ENCODE results near the gene PIRT. TPM values are rescaled to one million over a fixed set of nuclear protein-coding genes. Genes with fewer than 3 reads are reported as not detected.

The PIRT gene
- total and polyA plus RNA-seq, 2 of the 8 experiments (the other 6 are each of a cell fraction or from before 2014, with no cell fraction given): 0.03 TPM; not detected in 1

DNA sequence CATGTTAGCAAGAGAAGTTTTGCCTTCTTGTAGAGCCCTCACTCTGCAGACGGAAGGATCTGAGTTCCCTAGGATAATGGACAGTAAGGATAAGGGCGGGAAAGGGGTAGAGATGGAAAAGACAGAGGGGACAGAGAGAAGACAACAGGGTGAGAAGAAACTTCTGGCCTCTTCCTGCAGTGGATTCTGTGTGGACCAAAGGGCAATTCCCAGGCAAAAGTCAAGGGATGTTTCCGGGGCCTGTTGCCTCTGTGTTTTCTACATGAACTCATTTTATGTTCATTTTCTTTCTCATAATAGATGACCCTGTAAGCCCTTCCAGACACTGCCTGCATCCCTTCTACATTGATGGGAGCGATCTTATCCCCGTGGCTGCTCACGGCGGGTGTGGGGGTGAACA lies 33.3 kb downstream of the PIRT start:
- Histone ChIP-seq H3K18ac (ENCODE audit: extremely low read depth, low read length) (no peak overlapping the region), H3K79me2 (ENCODE audit: control insufficient read depth in 1 of 2, insufficient read depth in 2 of 2, low read length in 2 of 2) (no peaks in the 10 kb centered on the region), H3K79me1 (ENCODE audit: low read depth, low read length) (no peaks in the 10 kb centered on the region), H2AK5ac (ENCODE audit: low read depth, low read length) (no peak overlapping the region), H3K9ac (replicated peaks in 1 of 4; ENCODE audit: extremely low read depth in 1 of 4, low read depth in 3 of 4, low read length in 3 of 4) (no peak overlapping the region), H3K4ac (replicated peaks; ENCODE audit: insufficient read length, low read depth, low read length) (no peak overlapping the region), H3K9me3 (ENCODE audit: insufficient read depth in 2 of 2, low read depth in 1 of 2, low read length in 1 of 2) (no peaks in the 10 kb centered on the region), H2BK20ac (ENCODE audit: low read length) (no peak overlapping the region), H4K5ac (ENCODE audit: insufficient read length, low read depth, low read length) (no peak overlapping the region), H4K8ac (ENCODE audit: extremely low read depth, insufficient read depth, low read length) (no peak overlapping the region), H3K27ac (ENCODE audit: low read depth, low read length) (no peak overlapping the region), H2BK15ac (ENCODE audit: low read length) (no peak overlapping the region), H3K4me2 (ENCODE audit: insufficient read depth in 1 of 2, low read depth in 2 of 2, low read length in 2 of 2) (no peak overlapping the region), H3K56ac (replicated peaks; ENCODE audit: insufficient read length, low read depth, low read length) (no peak overlapping the region), H3K4me3 (ENCODE audit: extremely low read depth in 1 of 4, insufficient read depth in 2 of 4, low read depth in 3 of 4, low read length in 4 of 4) (no peak overlapping the region), H3K14ac (ENCODE audit: insufficient read length) (no peak overlapping the region), H3K36me3 (ENCODE audit: control insufficient read depth in 2 of 4, insufficient read depth in 4 of 4, low read length in 3 of 4) (no peaks in the 10 kb centered on the region), H2BK12ac (ENCODE audit: low read depth, low read length) (no peak overlapping the region), H3K23ac (ENCODE audit: insufficient read length) (no peak overlapping the region), H2BK5ac (ENCODE audit: low read depth, low read length) (no peak overlapping the region), H2BK120ac (replicated peaks; ENCODE audit: low read depth, low read length) (no peak overlapping the region), H3K27me3 (replicated peaks in 1 of 4; ENCODE audit: control insufficient read depth in 3 of 4, extremely low read depth in 1 of 4, insufficient read depth in 3 of 4, low read length in 3 of 4) (no peaks in the 10 kb centered on the region), H3K4me1 (replicated peaks in 1 of 4; ENCODE audit: control insufficient read depth in 3 of 4, insufficient read depth in 4 of 4, low read length in 3 of 4) (peaks cover 0 to 4% (median 0%) of the 10 kb centered on the region in 4 experiments; a peak in 1 of 7 replicates), H2AFZ (ENCODE audit: low read length) (no peak overlapping the region), H4K20me1 (replicated peaks in 1 of 2; ENCODE audit: control insufficient read depth in 1 of 2, insufficient read depth in 2 of 2, low read length in 2 of 2) (no peaks in the 10 kb centered on the region), H3K23me2 (ENCODE audit: low read depth, low read length) (no peaks in the 10 kb centered on the region), H4K91ac (replicated peaks; ENCODE audit: insufficient read length, low read length) (no peak overlapping the region)
- WGBS, 2 experiments (ENCODE audit: extremely low coverage in 1 of 2, insufficient coverage in 1 of 2, insufficient read length in 1 of 2, insufficient replicate concordance in 2 of 2, low coverage in 1 of 2, low lambda C conversion rate in 2 of 2, missing lambda C conversion rate in 1 of 2): 93% methylated on average over 7 of the region's 7 CpGs; no CpG with 5 or more reads in 1 of the 2 experiments
- DNase-seq (ENCODE audit: low read depth in 1 of 2, low spot score in 2 of 2) (no peak), FAIRE-seq (no peak)
- ChIA-PET CTCF (ENCODE audit: partially characterized antibody) (no interaction called here), POLR2A (ENCODE audit: partially characterized antibody) (no interaction called here)
- TF ChIP-seq EGR1 (IDR thresholded peaks at IDR 0.05; ENCODE audit: borderline replicate concordance, low read depth, low read length): no peak
- TF ChIP-seq RNF2 (IDR thresholded peaks at IDR 0.05; ENCODE audit: borderline replicate concordance, low read depth, low read length, missing control alignments, poor library complexity, severe bottlenecking): no peak
- no peak for TF ChIP-seq NANOG (IDR thresholded peaks at IDR 0.05; ENCODE audit: insufficient read depth, low read depth, low read length, poor library complexity, severe bottlenecking)
- TF ChIP-seq, protein P1, sequence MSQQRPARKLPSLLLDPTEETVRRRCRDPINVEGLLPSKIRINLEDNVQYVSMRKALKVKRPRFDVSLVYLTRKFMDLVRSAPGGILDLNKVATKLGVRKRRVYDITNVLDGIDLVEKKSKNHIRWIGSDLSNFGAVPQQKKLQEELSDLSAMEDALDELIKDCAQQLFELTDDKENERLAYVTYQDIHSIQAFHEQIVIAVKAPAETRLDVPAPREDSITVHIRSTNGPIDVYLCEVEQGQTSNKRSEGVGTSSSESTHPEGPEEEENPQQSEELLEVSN (IDR thresholded peaks at IDR 0.05): no peak
- TF ChIP-seq SRF (IDR thresholded peaks at IDR 0.05; ENCODE audit: low read depth, low read length): no peak
- no peak for TF ChIP-seq NRF1 (IDR thresholded peaks at IDR 0.05; ENCODE audit: low read depth, low read length)
- no peak for TF ChIP-seq PHF8 (conservative IDR thresholded peaks at IDR 0.05; ENCODE audit: low read depth, low read length)
- no peak for TF ChIP-seq JUN (IDR thresholded peaks at IDR 0.05; ENCODE audit: low read depth, low read length)
- TF ChIP-seq CTBP2 (IDR thresholded peaks at IDR 0.05; ENCODE audit: borderline replicate concordance, insufficient read depth, insufficient read length, low read length): no peak

Data from H1 (cell line).